ENCODE data around the gene SLC16A6.

Gene SLC16A6

DNA sequence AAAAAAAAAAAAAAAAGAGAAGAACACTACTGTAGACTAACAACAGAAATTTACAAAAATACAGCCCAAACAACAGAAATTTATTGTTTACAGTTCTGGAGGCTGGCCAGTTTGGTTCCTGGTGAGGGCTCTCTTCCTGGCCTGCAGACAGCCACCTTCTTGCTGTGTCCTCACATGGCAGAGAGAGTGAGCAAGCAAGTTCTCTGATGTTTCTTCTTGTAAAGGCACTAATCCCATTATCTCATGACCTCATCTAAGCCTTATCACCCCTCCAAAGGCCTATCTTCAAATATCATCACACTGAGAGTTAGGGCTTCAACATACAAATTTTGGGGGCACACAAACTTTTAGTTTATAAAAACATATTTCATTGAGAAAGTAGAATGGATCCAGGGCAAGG, 7.7 kb upstream of the SLC16A6 start:
- no peak overlapping the region for H3K4me3 ChIP-seq (ENCODE audit: low read depth, low read length)
- no peak for DNase-seq (ENCODE audit: low read depth, low spot score)
- CTCF ChIA-PET: no interaction called here
- TF ChIP-seq, protein P1, sequence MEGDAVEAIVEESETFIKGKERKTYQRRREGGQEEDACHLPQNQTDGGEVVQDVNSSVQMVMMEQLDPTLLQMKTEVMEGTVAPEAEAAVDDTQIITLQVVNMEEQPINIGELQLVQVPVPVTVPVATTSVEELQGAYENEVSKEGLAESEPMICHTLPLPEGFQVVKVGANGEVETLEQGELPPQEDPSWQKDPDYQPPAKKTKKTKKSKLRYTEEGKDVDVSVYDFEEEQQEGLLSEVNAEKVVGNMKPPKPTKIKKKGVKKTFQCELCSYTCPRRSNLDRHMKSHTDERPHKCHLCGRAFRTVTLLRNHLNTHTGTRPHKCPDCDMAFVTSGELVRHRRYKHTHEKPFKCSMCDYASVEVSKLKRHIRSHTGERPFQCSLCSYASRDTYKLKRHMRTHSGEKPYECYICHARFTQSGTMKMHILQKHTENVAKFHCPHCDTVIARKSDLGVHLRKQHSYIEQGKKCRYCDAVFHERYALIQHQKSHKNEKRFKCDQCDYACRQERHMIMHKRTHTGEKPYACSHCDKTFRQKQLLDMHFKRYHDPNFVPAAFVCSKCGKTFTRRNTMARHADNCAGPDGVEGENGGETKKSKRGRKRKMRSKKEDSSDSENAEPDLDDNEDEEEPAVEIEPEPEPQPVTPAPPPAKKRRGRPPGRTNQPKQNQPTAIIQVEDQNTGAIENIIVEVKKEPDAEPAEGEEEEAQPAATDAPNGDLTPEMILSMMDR (IDR thresholded peaks at IDR 0.05; ENCODE audit: insufficient read depth, low read length, missing control alignments): no peak
- POLR2A ChIA-PET: no interaction called here

DNA sequence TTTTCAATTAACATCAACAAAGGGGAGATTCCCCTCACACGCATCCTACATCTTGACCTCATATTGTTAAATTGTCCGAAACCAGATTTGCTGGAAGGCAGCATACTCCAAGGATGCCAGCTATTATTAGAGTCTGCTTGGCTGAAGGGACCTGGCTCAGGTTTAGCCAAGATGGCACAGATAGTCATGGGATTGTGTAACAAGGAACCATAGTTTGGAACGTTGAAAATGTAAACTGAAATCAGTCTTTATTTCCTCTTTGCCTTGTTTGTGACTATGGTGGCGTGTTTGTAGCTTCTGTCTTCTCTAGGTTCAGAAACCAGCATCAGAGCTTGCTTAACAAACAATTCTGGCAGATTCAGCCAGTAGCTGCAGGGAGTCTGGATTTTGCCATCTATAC, 6.3 kb upstream of the SLC16A6 start:
- DNase-seq (ENCODE audit: low read depth, low spot score): no peak
- ChIA-PET CTCF (no interaction called here), POLR2A (no interaction called here)
- H3K4me3 ChIP-seq (ENCODE audit: low read depth, low read length): no peak overlapping the region
- TF ChIP-seq, protein P1 (IDR thresholded peaks at IDR 0.05; ENCODE audit: insufficient read depth, low read length, missing control alignments): no peak

DNA sequence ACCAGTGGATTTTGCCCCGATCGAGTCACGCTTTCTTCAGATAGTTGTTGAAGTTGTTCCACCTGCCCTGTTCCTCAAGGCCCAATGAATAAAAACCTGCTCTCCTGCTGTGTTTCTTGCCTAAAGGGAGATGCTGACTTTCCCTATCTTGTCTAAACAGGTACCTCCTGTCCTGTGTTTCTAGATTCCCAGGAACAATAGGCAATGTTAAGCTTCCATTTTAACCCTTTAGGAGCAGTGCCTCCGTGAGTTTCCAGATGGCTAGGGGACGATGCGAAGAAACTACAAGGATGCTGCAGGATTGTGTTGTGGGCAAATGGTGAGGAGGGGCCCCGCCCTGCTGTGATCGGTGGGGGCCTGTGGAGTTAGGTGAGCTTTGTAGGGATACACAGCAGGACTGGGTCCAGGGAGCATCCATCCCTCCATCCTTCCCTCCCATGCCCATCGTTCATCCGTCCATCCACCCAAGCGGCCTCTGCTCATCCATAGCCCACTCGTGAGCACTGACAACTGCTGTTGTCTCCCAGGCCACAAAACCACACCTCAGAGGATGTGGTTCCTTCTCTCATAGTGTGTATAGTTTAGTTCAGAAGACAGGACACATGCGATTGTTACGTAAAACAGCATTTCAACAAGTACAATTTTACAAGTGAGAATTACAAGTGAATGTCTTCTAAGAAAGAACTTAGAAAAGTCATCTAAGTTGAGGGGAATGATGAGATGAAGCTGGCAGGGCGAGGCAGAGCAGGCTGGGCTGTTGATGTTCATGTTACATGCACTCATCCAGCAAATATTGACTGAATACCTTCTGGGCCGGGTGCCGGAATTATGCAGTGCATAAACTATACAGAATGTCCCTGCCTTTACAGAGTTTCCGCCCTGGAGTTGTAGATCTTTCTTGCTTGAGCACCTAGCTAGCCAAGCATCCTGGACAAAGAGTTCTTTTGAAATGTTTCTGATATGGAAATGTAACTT, 5.6 kb upstream of the SLC16A6 start:
- H3K4me3 ChIP-seq (ENCODE audit: low read depth, low read length): no peak overlapping the region
- TF ChIP-seq, protein P1 (IDR thresholded peaks at IDR 0.05; ENCODE audit: insufficient read depth, low read length, missing control alignments): no peak
- DNase-seq (ENCODE audit: low read depth, low spot score): no peak
- POLR2A ChIA-PET: no interaction called here
- CTCF ChIA-PET: no interaction called here

DNA sequence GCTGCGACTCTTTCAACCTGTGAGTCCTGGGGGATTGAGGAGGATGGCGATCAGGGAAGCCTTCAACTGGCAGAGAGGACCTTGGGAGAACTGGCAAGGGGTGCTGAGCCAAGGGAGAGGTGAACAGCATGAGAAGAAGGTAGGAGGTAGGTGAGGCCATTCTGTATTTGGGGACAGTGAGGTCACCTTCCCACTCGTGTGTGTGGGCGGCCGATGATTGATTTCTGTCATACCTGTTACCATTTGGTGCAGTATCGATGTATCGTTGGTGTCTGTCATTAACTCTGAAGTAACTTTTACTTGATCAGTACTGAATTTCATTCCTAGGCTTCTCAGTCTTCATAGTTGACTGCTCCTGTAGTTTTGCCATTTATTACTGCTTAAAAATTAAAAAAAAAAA, 4.2 kb upstream of the SLC16A6 start:
- TF ChIP-seq, protein P1 (IDR thresholded peaks at IDR 0.05; ENCODE audit: insufficient read depth, low read length, missing control alignments): no peak
- ChIA-PET POLR2A (no interaction called here), CTCF (no interaction called here)
- DNase-seq (ENCODE audit: low read depth, low spot score): no peak
- no peak overlapping the region for H3K4me3 ChIP-seq (ENCODE audit: low read depth, low read length)

DNA sequence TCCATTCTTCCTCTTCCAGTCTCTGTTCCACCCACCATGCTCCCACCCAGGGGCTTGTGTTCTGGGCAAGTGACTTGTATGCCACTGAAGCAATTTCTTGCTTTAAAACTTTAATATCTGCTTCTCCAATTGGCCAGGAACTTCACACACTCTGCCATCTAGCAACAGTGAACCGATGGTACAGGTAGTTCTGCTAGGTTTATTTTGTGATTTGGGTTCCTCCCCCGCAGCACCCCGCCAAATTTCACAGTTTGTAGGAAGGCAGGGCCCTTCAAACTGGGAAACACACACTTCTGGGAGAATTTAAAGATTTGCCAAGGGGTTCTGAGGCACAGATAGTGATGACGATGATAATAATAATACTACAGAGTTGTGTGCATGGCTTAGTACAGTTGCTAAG, 3.7 kb upstream of the SLC16A6 start:
- CTCF ChIA-PET: no interaction called here
- no peak overlapping the region for H3K4me3 ChIP-seq (ENCODE audit: low read depth, low read length)
- TF ChIP-seq, protein P1 (IDR thresholded peaks at IDR 0.05; ENCODE audit: insufficient read depth, low read length, missing control alignments): no peak
- DNase-seq (ENCODE audit: low read depth, low spot score): no peak
- POLR2A ChIA-PET: no interaction called here

DNA sequence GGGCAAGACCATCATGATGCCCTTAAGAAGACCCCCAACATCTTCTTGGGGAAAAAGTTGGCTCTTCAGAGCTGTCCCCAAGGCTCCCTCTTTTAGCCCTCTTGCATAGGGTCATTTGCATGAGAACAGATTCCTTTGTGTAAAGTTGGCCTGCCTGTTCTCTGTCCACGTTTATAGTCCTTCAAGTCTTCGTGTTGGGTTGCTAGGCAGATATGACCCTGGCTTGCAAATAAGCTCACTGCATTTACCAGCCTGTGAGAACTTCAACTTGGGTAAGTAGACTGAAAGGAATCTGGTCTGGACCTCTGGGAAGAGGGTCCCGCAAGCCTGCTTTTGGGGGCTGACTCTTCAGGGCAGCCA, 3.2 kb upstream of the SLC16A6 start:
- ChIA-PET CTCF (no interaction called here), POLR2A (no interaction called here)
- TF ChIP-seq, protein P1 (IDR thresholded peaks at IDR 0.05; ENCODE audit: insufficient read depth, low read length, missing control alignments): no peak
- no peak overlapping the region for H3K4me3 ChIP-seq (ENCODE audit: low read depth, low read length)
- DNase-seq (ENCODE audit: low read depth, low spot score): no peak
